GM23338 (cell line): ENCODE data around the gene HMGN4. TPM values are rescaled to one million over a fixed set of nuclear protein-coding genes. Genes with fewer than 3 reads are reported as not detected.

Experiments used
- ATAC-seq: fragments of 200-7000 bp; cut with Tn5 transposase; 3 replicates; pipeline ENCODE4 v1.9.1; 2020
- DNase-seq: peaks from one replicate; pipeline ENCODE4 v3.0.0-alpha.2; 2015; ENCODE audit warnings: low spot score
- H2AFZ ChIP-seq: fragments of 200-600 bp; sonication (generic); 2 replicates; pipeline ENCODE4 v1.8.0; 2016; ENCODE audit warnings: antibody characterized with exemption, mild to moderate bottlenecking, moderate library complexity
- H3F3A ChIP-seq: fragments of 200-600 bp; sonication (generic); replicated peaks from 2 replicates; pipeline ENCODE4 v1.8.0; 2017; ENCODE audit warnings: antibody characterized with exemption, mixed run types, low read depth
- H3K27ac ChIP-seq: fragments of 200-600 bp; sonication (generic); 2 replicates; pipeline ENCODE4 v1.6.1; 2016; ENCODE audit warnings: low read depth
- H3K27me3 ChIP-seq: fragments of 200-600 bp; sonication (generic); 2 replicates; pipeline ENCODE4 v1.8.0; 2016; ENCODE audit warnings: mild to moderate bottlenecking, mixed run types, moderate library complexity; ENCODE audit not compliant: insufficient read depth
- H3K36me3 ChIP-seq: fragments of 200-600 bp; sonication (generic); 2 replicates; pipeline ENCODE4 v1.8.0; 2016; ENCODE audit warnings: mild to moderate bottlenecking; ENCODE audit not compliant: insufficient read depth
- H3K4me1 ChIP-seq: fragments of 200-600 bp; sonication (generic); 2 replicates; pipeline ENCODE4 v1.8.0; 2016; ENCODE audit warnings: mild to moderate bottlenecking, moderate library complexity; ENCODE audit not compliant: insufficient read depth
- H3K4me2 ChIP-seq: fragments of 200-600 bp; sonication (generic); 2 replicates; pipeline ENCODE4 v1.7.1; 2017; ENCODE audit warnings: mixed run types
- H3K4me3 ChIP-seq: fragments of 200-600 bp; sonication (generic); 2 replicates; pipeline ENCODE4 v1.6.1; 2016; ENCODE audit warnings: mixed run types
- H3K79me2 ChIP-seq: fragments of 200-600 bp; sonication (generic); replicated peaks from 2 replicates; pipeline ENCODE4 v1.8.0; 2017; ENCODE audit warnings: mild to moderate bottlenecking; ENCODE audit not compliant: insufficient read depth
- H3K9me2 ChIP-seq: fragments of 200-600 bp; sonication (generic); 2 replicates; pipeline ENCODE4 v1.8.0; 2017; ENCODE audit not compliant: insufficient read depth
- H4K20me1 ChIP-seq: fragments of 200-600 bp; sonication (generic); replicated peaks from 2 replicates; pipeline ENCODE4 v1.8.0; 2017; ENCODE audit warnings: mild to moderate bottlenecking; ENCODE audit not compliant: insufficient read depth
- H3K27ac Mint-ChIP-seq: 2 replicates; pipeline ENCODE4 v1.8.0; 2020; ENCODE audit warnings: inconsistent platforms, mild to moderate bottlenecking, moderate library complexity, mixed read lengths
- H3K27me3 Mint-ChIP-seq: 3 replicates; pipeline ENCODE4 v1.8.0; 2022; ENCODE audit warnings: low read depth, mild to moderate bottlenecking, moderate library complexity, mixed read lengths, inconsistent platforms; ENCODE audit not compliant: insufficient read depth, poor library complexity
- H3K36me3 Mint-ChIP-seq: 3 replicates; pipeline ENCODE4 v1.8.0; 2021; ENCODE audit warnings: low read depth, mild to moderate bottlenecking, inconsistent platforms, moderate library complexity, mixed read lengths
- H3K4me1 Mint-ChIP-seq: 3 replicates; pipeline ENCODE4 v1.8.0; 2020; ENCODE audit warnings: mild to moderate bottlenecking, inconsistent platforms, mixed read lengths
- H3K4me3 Mint-ChIP-seq: 3 replicates; pipeline ENCODE4 v1.8.0; 2021; ENCODE audit warnings: moderate library complexity, mild to moderate bottlenecking, inconsistent platforms, mixed read lengths
- H3K9me3 Mint-ChIP-seq: 3 replicates; pipeline ENCODE4 v1.8.0; 2020; ENCODE audit warnings: moderate library complexity, mild to moderate bottlenecking, inconsistent platforms, mixed read lengths
- EZH2 ChIP-seq: fragments of 200-600 bp; sonication (generic); IDR thresholded peaks from one replicate; pipeline ENCODE4 v1.8.0; 2017; ENCODE audit warnings: antibody characterized with exemption, mild to moderate bottlenecking, low read depth; ENCODE audit not compliant: unreplicated experiment
- ZNF114 ChIP-seq: fragments of 250-450 bp; sonication (Bioruptor Pico); IDR thresholded peaks from 2 replicates; pipeline ENCODE4 v1.5.0; 2020; ENCODE audit warnings: mild to moderate bottlenecking, moderate library complexity
- ZNF462 ChIP-seq: fragments of 250-450 bp; sonication (Bioruptor Pico); IDR thresholded peaks from 2 replicates; pipeline ENCODE4 v1.5.0; 2020; ENCODE audit warnings: mild to moderate bottlenecking, moderate library complexity
- polyA plus RNA-seq: library from polyadenylated mRNA; unstranded; fragments of >200 nt; fragmentation: Nextera tagmentation; extraction: Ambion mirVana; gene quantifications from 2 replicates; pipeline ENCODE4 v1.2.1, GENCODE V29; 2016
- total RNA-seq: library from RNA; depleted of rRNA; stranded (reverse); fragments of >200 nt; shearing (Covaris generic); gene quantifications from 2 replicates; pipeline ENCODE4 v1.2.3, GENCODE V29; 2014

HMGN4 gene
- total and polyA plus RNA-seq, 2 experiments from 2014 or later = 35.3 to 91.4 TPM

DNA sequence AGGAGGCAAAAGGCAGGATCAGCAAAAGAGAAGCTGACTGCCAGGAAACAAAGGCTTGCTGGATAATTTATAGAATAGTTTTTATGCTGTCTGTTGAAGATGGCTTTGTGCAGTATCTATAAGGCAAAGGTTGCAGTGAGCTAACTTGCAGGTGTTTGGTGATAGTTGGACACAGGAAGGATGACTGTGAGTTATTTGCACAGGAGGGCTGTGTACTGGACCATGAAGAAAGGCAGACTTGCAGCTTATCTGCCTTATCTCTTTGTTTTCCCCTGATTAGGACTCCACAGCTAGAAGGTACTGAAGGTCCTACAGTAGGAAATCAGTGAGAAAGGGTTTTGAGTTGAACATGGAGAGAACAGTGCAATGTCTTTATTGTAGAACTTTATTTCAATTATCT is 36.0 kb upstream of the HMGN4 start:
- ATAC-seq = no peak
- peaks cover 4% of the 10 kb centered on the region; the same call in 1 of the 2 replicates for H3K4me1 ChIP-seq

More for the DNA sequence above, 36.0 kb upstream of the HMGN4 start:
- Mint-ChIP-seq H3K27ac (no peak overlapping the region), H3K27me3 (peaks cover 31% of the 10 kb centered on the region), H3K36me3 (no peaks in the 10 kb centered on the region), H3K4me3 (peak overlapping the region; percentile 75), H3K4me1 (peaks cover 12% of the 10 kb centered on the region), H3K9me3 (no peaks in the 10 kb centered on the region; the same call in 2 of the 3 replicates)
- H3K27me3 ChIP-seq = peaks cover 45% of the 10 kb centered on the region
- peak overlapping the region; percentile 65 for H3K4me3 ChIP-seq
- no peak for DNase-seq
- H3F3A ChIP-seq = peaks cover 6% of the 10 kb centered on the region; the same call in 1 of the 2 replicates
- TF ChIP-seq ZNF462 (CRISPR knock-in tag) = no peak
- no peak for TF ChIP-seq ZNF114 (CRISPR knock-in tag)
- peak; percentile 30 for TF ChIP-seq EZH2
- no peak overlapping the region for H3K27ac ChIP-seq
- H3K36me3 ChIP-seq = no peaks in the 10 kb centered on the region
- no peaks in the 10 kb centered on the region for H3K79me2 ChIP-seq
- peak overlapping the region; percentile 100 for H2AFZ ChIP-seq
- H3K4me2 ChIP-seq = peak overlapping the region; percentile 89
- no peaks in the 10 kb centered on the region for H4K20me1 ChIP-seq
- H3K9me2 ChIP-seq = no peaks in the 10 kb centered on the region
